ENCODE data around the gene SAMD4B. TPM values are rescaled to one million over a fixed set of nuclear protein-coding genes. Genes with fewer than 3 reads are reported as not detected.
A peak's percentile ranks its signal among the peaks of the same experiment; 100 is the strongest.
"Not testable (repeated sequence)": the region's sequence is repeated elsewhere in the genome, so short reads cannot be mapped to it uniquely, and the experiment has no call there.

The SAMD4B gene
- total RNA-seq, 1 donor from 2014 or later: 22.4 TPM

GRCh38 chr19:39333507-39333906 lies 8.7 kb upstream of the SAMD4B start:
- no peak overlapping the region for H3K27ac ChIP-seq (ENCODE audit: low read depth, low read length)
- no peak overlapping the region for H3K4me3 ChIP-seq (ENCODE audit: low read length in 3 of 3)
- no peaks in the 10 kb centered on the region for H3K36me3 ChIP-seq (ENCODE audit: control insufficient read depth in 3 of 3, insufficient read depth in 3 of 3, low read length in 3 of 3)
- no peaks in the 10 kb centered on the region for H3K4me1 ChIP-seq (ENCODE audit: control insufficient read depth in 3 of 3, insufficient read depth in 3 of 3, low read length in 3 of 3)
- peaks cover 0 to 5% (median 3%) of the 10 kb centered on the region in 3 donors for H3K27me3 ChIP-seq (ENCODE audit: control insufficient read depth in 3 of 3, insufficient read depth in 3 of 3, low read length in 3 of 3)
- H3K9ac ChIP-seq (ENCODE audit: low read depth in 1 of 3, low read length in 3 of 3): no peak overlapping the region
- no peaks in the 10 kb centered on the region for H3K9me3 ChIP-seq (ENCODE audit: control insufficient read depth in 3 of 3, low read length in 3 of 3)

GRCh38 chr19:39334444-39334976 lies 7.7 kb upstream of the SAMD4B start:
- Histone ChIP-seq H3K9me3 (ENCODE audit: control insufficient read depth in 3 of 3, low read length in 3 of 3) (no peaks in the 10 kb centered on the region), H3K4me1 (ENCODE audit: control insufficient read depth in 3 of 3, insufficient read depth in 3 of 3, low read length in 3 of 3) (no peaks in the 10 kb centered on the region), H3K27ac (ENCODE audit: low read depth, low read length) (no peak overlapping the region), H3K9ac (ENCODE audit: low read depth in 1 of 3, low read length in 3 of 3) (no peak overlapping the region), H3K27me3 (ENCODE audit: control insufficient read depth in 3 of 3, insufficient read depth in 3 of 3, low read length in 3 of 3) (no peaks in the 10 kb centered on the region), H3K4me3 (ENCODE audit: low read length in 3 of 3) (no peak overlapping the region), H3K36me3 (ENCODE audit: control insufficient read depth in 3 of 3, insufficient read depth in 3 of 3, low read length in 3 of 3) (no peaks in the 10 kb centered on the region)

- Histone ChIP-seq H3K4me1 (ENCODE audit: control insufficient read depth in 3 of 3, insufficient read depth in 3 of 3, low read length in 3 of 3) (no peaks in the 10 kb centered on the region), H3K36me3 (ENCODE audit: control insufficient read depth in 3 of 3, insufficient read depth in 3 of 3, low read length in 3 of 3) (no peaks in the 10 kb centered on the region), H3K27ac (ENCODE audit: low read depth, low read length) (peak overlapping the region; percentile 64), H3K9ac (ENCODE audit: low read depth in 1 of 3, low read length in 3 of 3) (peak overlapping the region in 2 of 3 donors; percentile 45 to 62), H3K27me3 (ENCODE audit: control insufficient read depth in 3 of 3, insufficient read depth in 3 of 3, low read length in 3 of 3) (no peaks in the 10 kb centered on the region), H3K4me3 (ENCODE audit: low read length in 3 of 3) (peak overlapping the region; percentile 22 to 63 (median 62)), H3K9me3 (ENCODE audit: control insufficient read depth in 3 of 3, low read length in 3 of 3) (no peaks in the 10 kb centered on the region)
These were observed 7.1 kb upstream of the SAMD4B start for GRCh38 chr19:39335168-39335548.

- Histone ChIP-seq H3K4me1 (ENCODE audit: control insufficient read depth in 3 of 3, insufficient read depth in 3 of 3, low read length in 3 of 3) (peaks cover 7 to 9% (median 7%) of the 10 kb centered on the region in 3 donors), H3K27me3 (ENCODE audit: control insufficient read depth in 3 of 3, insufficient read depth in 3 of 3, low read length in 3 of 3) (no peaks in the 10 kb centered on the region), H3K9me3 (ENCODE audit: control insufficient read depth in 3 of 3, low read length in 3 of 3) (no peaks in the 10 kb centered on the region), H3K36me3 (ENCODE audit: control insufficient read depth in 3 of 3, insufficient read depth in 3 of 3, low read length in 3 of 3) (no peaks in the 10 kb centered on the region), H3K9ac (ENCODE audit: low read depth in 1 of 3, low read length in 3 of 3) (no peak overlapping the region), H3K4me3 (ENCODE audit: low read length in 3 of 3) (no peak overlapping the region), H3K27ac (ENCODE audit: low read depth, low read length) (no peak overlapping the region)
These were observed 5.7 kb upstream of the SAMD4B start for GRCh38 chr19:39336483-39336882.

- no peaks in the 10 kb centered on the region for H3K9me3 ChIP-seq (ENCODE audit: control insufficient read depth in 3 of 3, low read length in 3 of 3)
- no peaks in the 10 kb centered on the region for H3K36me3 ChIP-seq (ENCODE audit: control insufficient read depth in 3 of 3, insufficient read depth in 3 of 3, low read length in 3 of 3)
- H3K4me3 ChIP-seq (ENCODE audit: low read length in 3 of 3): no peak overlapping the region
- H3K9ac ChIP-seq (ENCODE audit: low read depth in 1 of 3, low read length in 3 of 3): no peak overlapping the region
- H3K4me1 ChIP-seq (ENCODE audit: control insufficient read depth in 3 of 3, insufficient read depth in 3 of 3, low read length in 3 of 3): peaks cover 19 to 31% (median 21%) of the 10 kb centered on the region in 3 donors
- H3K27me3 ChIP-seq (ENCODE audit: control insufficient read depth in 3 of 3, insufficient read depth in 3 of 3, low read length in 3 of 3): no peaks in the 10 kb centered on the region
- no peak overlapping the region for H3K27ac ChIP-seq (ENCODE audit: low read depth, low read length)
These were observed 2.5 kb upstream of the SAMD4B start for GRCh38 chr19:39339674-39340073.

- H3K9me3 ChIP-seq (ENCODE audit: control insufficient read depth in 3 of 3, low read length in 3 of 3); H3K36me3 ChIP-seq (ENCODE audit: control insufficient read depth in 3 of 3, insufficient read depth in 3 of 3, low read length in 3 of 3); H3K9ac ChIP-seq (ENCODE audit: low read depth in 1 of 3, low read length in 3 of 3); H3K27me3 ChIP-seq (ENCODE audit: control insufficient read depth in 3 of 3, insufficient read depth in 3 of 3, low read length in 3 of 3); H3K27ac ChIP-seq (ENCODE audit: low read depth, low read length); H3K4me3 ChIP-seq (ENCODE audit: low read length in 3 of 3): not testable (repeated sequence)
- H3K4me1 ChIP-seq (ENCODE audit: control insufficient read depth in 3 of 3, insufficient read depth in 3 of 3, low read length in 3 of 3): peaks cover 20 to 35% (median 26%) of the 10 kb centered on the region in 3 donors
These were observed 2.1 kb upstream of the SAMD4B start for GRCh38 chr19:39340156-39340555.

GRCh38 chr19:39341129-39341718 lies 997 bp upstream of the SAMD4B start:
- H3K27me3 ChIP-seq (ENCODE audit: control insufficient read depth in 3 of 3, insufficient read depth in 3 of 3, low read length in 3 of 3): no peaks in the 10 kb centered on the region
- H3K36me3 ChIP-seq (ENCODE audit: control insufficient read depth in 3 of 3, insufficient read depth in 3 of 3, low read length in 3 of 3): no peaks in the 10 kb centered on the region
- H3K4me1 ChIP-seq (ENCODE audit: control insufficient read depth in 3 of 3, insufficient read depth in 3 of 3, low read length in 3 of 3): peaks cover 29 to 46% (median 36%) of the 10 kb centered on the region in 3 donors
- no peaks in the 10 kb centered on the region for H3K9me3 ChIP-seq (ENCODE audit: control insufficient read depth in 3 of 3, low read length in 3 of 3)
- peak overlapping the region; percentile 86 for H3K27ac ChIP-seq (ENCODE audit: low read depth, low read length)
- peak overlapping the region; percentile 89 to 99 (median 96) for H3K9ac ChIP-seq (ENCODE audit: low read depth in 1 of 3, low read length in 3 of 3)
- peak overlapping the region; percentile 91 to 100 (median 98) for H3K4me3 ChIP-seq (ENCODE audit: low read length in 3 of 3)

- Histone ChIP-seq H3K4me3 (ENCODE audit: low read length in 3 of 3) (peak overlapping the region; percentile 73 to 77 (median 74)), H3K36me3 (ENCODE audit: control insufficient read depth in 3 of 3, insufficient read depth in 3 of 3, low read length in 3 of 3) (peaks cover 0 to 4% (median 0%) of the 10 kb centered on the region in 3 donors), H3K27ac (ENCODE audit: low read depth, low read length) (peak overlapping the region; percentile 88), H3K9ac (ENCODE audit: low read depth in 1 of 3, low read length in 3 of 3) (peak overlapping the region; percentile 83 to 94 (median 84)), H3K4me1 (ENCODE audit: control insufficient read depth in 3 of 3, insufficient read depth in 3 of 3, low read length in 3 of 3) (peaks cover 29 to 56% (median 43%) of the 10 kb centered on the region in 3 donors), H3K9me3 (ENCODE audit: control insufficient read depth in 3 of 3, low read length in 3 of 3) (no peaks in the 10 kb centered on the region), H3K27me3 (ENCODE audit: control insufficient read depth in 3 of 3, insufficient read depth in 3 of 3, low read length in 3 of 3) (no peaks in the 10 kb centered on the region)
These were observed 555 bp downstream of the SAMD4B start for GRCh38 chr19:39342647-39343305.

GRCh38 chr19:39345956-39346355 lies 3.7 kb downstream of the SAMD4B start:
- Histone ChIP-seq H3K9ac (ENCODE audit: low read depth in 1 of 3, low read length in 3 of 3) (peak overlapping the region in 1 of 3 donors; percentile 53), H3K9me3 (ENCODE audit: control insufficient read depth in 3 of 3, low read length in 3 of 3) (no peaks in the 10 kb centered on the region), H3K27ac (ENCODE audit: low read depth, low read length) (no peak overlapping the region), H3K36me3 (ENCODE audit: control insufficient read depth in 3 of 3, insufficient read depth in 3 of 3, low read length in 3 of 3) (peaks cover 0 to 11% (median 0%) of the 10 kb centered on the region in 3 donors), H3K4me1 (ENCODE audit: control insufficient read depth in 3 of 3, insufficient read depth in 3 of 3, low read length in 3 of 3) (peaks cover 24 to 50% (median 41%) of the 10 kb centered on the region in 3 donors), H3K27me3 (ENCODE audit: control insufficient read depth in 3 of 3, insufficient read depth in 3 of 3, low read length in 3 of 3) (no peaks in the 10 kb centered on the region), H3K4me3 (ENCODE audit: low read length in 3 of 3) (no peak overlapping the region)
